Spleen (tissue), 11 donors: ENCODE results near the gene RGS17. TPM values are rescaled to one million over a fixed set of nuclear protein-coding genes. Genes with fewer than 3 reads are reported as not detected.

Experiments used
- DNase-seq: peaks from one replicate; pipeline ENCODE4 v3.0.0-alpha.2; 2020
- H3K27ac ChIP-seq, 8 donors: fragments of 200-600 bp; sonication (generic) in 7 of 8; 1 replicate in 4 of 8; 2 replicates in 4 of 8; pipeline versions ENCODE4 v1.5.0 to v1.8.0; 2016 to 2021; ENCODE audit warnings: inconsistent platforms in 4 of 8, mild to moderate bottlenecking in 4 of 8, moderate library complexity in 1 of 8
- H3K27me3 ChIP-seq, 7 donors: fragments of 200-600 bp; sonication (generic) in 6 of 7; replicated peaks in 1 of 7; 1 replicate in 4 of 7; 2 replicates in 3 of 7; pipeline versions ENCODE4 v1.5.0 to v1.8.0; 2016 to 2021; ENCODE audit warnings: inconsistent platforms in 3 of 7, mild to moderate bottlenecking in 1 of 7
- H3K36me3 ChIP-seq, 6 donors: fragments of 200-600 bp; sonication (generic) in 5 of 6; 1 replicate in 4 of 6; 2 replicates in 2 of 6; pipeline versions ENCODE4 v1.5.0 to v1.8.0; 2016 to 2021; ENCODE audit warnings: inconsistent platforms in 2 of 6
- H3K4me1 ChIP-seq, 6 donors: fragments of 200-600 bp; sonication (generic) in 5 of 6; 1 replicate in 3 of 6; 2 replicates in 3 of 6; pipeline versions ENCODE4 v1.5.0 to v1.8.0; 2016 to 2021; ENCODE audit warnings: inconsistent platforms in 3 of 6
- H3K4me3 ChIP-seq, 8 donors: fragments of 200-600 bp; sonication (generic) in 7 of 8; 1 replicate in 4 of 8; 2 replicates in 4 of 8; pipeline versions ENCODE4 v1.5.0 to v1.8.0; 2016 to 2021; ENCODE audit warnings: inconsistent platforms in 4 of 8, mild to moderate bottlenecking in 4 of 8, moderate library complexity in 2 of 8
- H3K9me3 ChIP-seq, 8 donors: fragments of 200-600 bp; sonication (generic) in 7 of 8; 1 replicate in 4 of 8; 2 replicates in 4 of 8; pipeline versions ENCODE4 v1.5.0 to v1.8.0; 2016 to 2021; ENCODE audit warnings: inconsistent platforms in 4 of 8
- CTCF ChIP-seq, 11 experiments: fragments of 200-600 bp in 7 of 11; fragments of 450-650 bp in 4 of 11; sonication (generic) in 4 of 11; IDR thresholded peaks in 8 of 11; conservative IDR thresholded peaks in 3 of 11; 1 replicate in 7 of 11; 2 replicates in 4 of 11; pipeline versions ENCODE4 v1.4.0 to v1.8.0; 2016 to 2021; ENCODE audit warnings: antibody characterized with exemption in 11 of 11, inconsistent platforms in 4 of 11, mild to moderate bottlenecking in 1 of 11
- POLR2A ChIP-seq, 3 donors: fragments of 450-650 bp; IDR thresholded peaks; one replicate each; pipeline ENCODE4 v1.5.1; 2017; ENCODE audit warnings: antibody characterized with exemption in 3 of 3, mild to moderate bottlenecking in 1 of 3
- POLR2AphosphoS5 ChIP-seq, 3 donors: sonication (generic); formaldehyde crosslinking; IDR thresholded peaks; one replicate each; pipeline ENCODE4 v1.5.1; 2017; ENCODE audit warnings: antibody characterized with exemption in 3 of 3
- WGBS, 5 donors: extraction: QIAGEN DNeasy Blood & Tissue Kit in 3 of 5; methylation state at CpG; one replicate each; pipeline versions ENCODE4 v1.1.5 to v1.1.7; 2013 to 2018; 5-methylcytosine and 5-hydroxymethylcytosine counted together
- intact Hi-C: fragments of 100-400 bp; cut with DNase I; formaldehyde crosslinking; loops from one replicate; pipeline ENCODE4 v1.15.0; 2023; ENCODE audit warnings: low total_unique reads
- polyA plus RNA-seq, 3 donors: library from polyadenylated mRNA; stranded (reverse); fragments of 200-250 nt; gene quantifications; one replicate each; pipeline ENCODE4 v1.2.1, GENCODE V29; 2013
- small RNA-seq, 4 donors: library from RNA; depleted of rRNA; stranded (forward); fragments of <200 nt; gene quantifications; one replicate each; pipeline ENCODE3, GENCODE V24; 2016
- total RNA-seq, 7 donors: library from RNA; depleted of rRNA in 3 of 7; stranded (reverse); fragments of >200 nt in 3 of 7; fragmentation: NEBNext Ultra II Directional in 4 of 7; extraction: Animal tissue kit (Norgen Biotek cat#: 25700) in 4 of 7; gene quantifications; one replicate each; pipeline versions ENCODE4 v1.1.0 to v1.2.1, GENCODE V29; 2016 to 2021
- donor health status: healthy with polysubstance abuse.
- donor health status: DM: no; HTN: no; CAD: no; lungs with moderate emphysema.
- donor health status: DM: no; HTN: no; CAD: no.
- donor health status: Bipolar disorder and iron deficiency.
- donor health status: healthy.
- donor health status: DM: no; HTN: no; CAD: no.
- donor health status: DM: yes; HTN: yes; CAD: no.

The RGS17 gene
- total and polyA plus RNA-seq, 10 donors, result 0.03 to 0.33 (median 0.07) TPM; not detected in 5

GRCh38 chr6:152959333-152959732 is 171.7 kb downstream of the RGS17 start:
- TF ChIP-seq POLR2AphosphoS5 (IDR thresholded peaks at IDR 0.05), result no peak
- TF ChIP-seq POLR2A (IDR thresholded peaks at IDR 0.05), result no peak
- no peak for TF ChIP-seq CTCF (IDR thresholded peaks at IDR 0.05 in 8 of 11, conservative IDR thresholded peaks at IDR 0.05 in 3 of 11)
- intact Hi-C loops, result no loop called here
- Histone ChIP-seq H3K27me3 (peaks cover 0 to 6% (median 0%) of the 10 kb centered on the region in 7 donors), H3K4me1 (no peaks in the 10 kb centered on the region), H3K27ac (no peak overlapping the region), H3K4me3 (no peak overlapping the region), H3K36me3 (no peaks in the 10 kb centered on the region), H3K9me3 (peaks cover 0 to 12% (median 7%) of the 10 kb centered on the region in 8 donors)
- 92 to 95% (median 94%) methylated on average over 24 of the region's 24 CpGs for WGBS, 5 donors
- DNase-seq, result no peak

GRCh38 chr6:152957796-152958195 is 173.3 kb downstream of the RGS17 start:
- 60 to 88% (median 75%) methylated on average over 1 of the region's 1 CpG for WGBS, 5 donors
- H3K27me3 ChIP-seq, result peaks cover 0 to 6% (median 0%) of the 10 kb centered on the region in 7 donors
- no peak for TF ChIP-seq POLR2A (IDR thresholded peaks at IDR 0.05)
- no peak for TF ChIP-seq CTCF (IDR thresholded peaks at IDR 0.05 in 8 of 11, conservative IDR thresholded peaks at IDR 0.05 in 3 of 11)
- no peak for TF ChIP-seq POLR2AphosphoS5 (IDR thresholded peaks at IDR 0.05)
- intact Hi-C loops, result no loop called here
- peaks cover 0 to 12% (median 7%) of the 10 kb centered on the region in 8 donors for H3K9me3 ChIP-seq
- no peaks in the 10 kb centered on the region for H3K36me3 ChIP-seq
- no peak for DNase-seq
- no peak overlapping the region for H3K4me3 ChIP-seq
- H3K4me1 ChIP-seq, result no peaks in the 10 kb centered on the region
- no peak overlapping the region for H3K27ac ChIP-seq

Small RNAs within 50 kb of the gene (small RNA-seq; reads per million reads assigned to genes)
- gene AL080276.1, result 0 reads per million in 4 donors
- 0 reads per million in 4 donors for gene RNA5SP224

Other genes starting within 250 kb of the RGS17 start
- 10 to 100 TPM in 3 of 7 donors, 1 to 10 TPM in 4; 7.0 to 15.0 (median 9.9) TPM for gene FBXO5, start 148.2 kb downstream of the RGS17 start, total RNA-seq
- gene FBXO5, start 148.2 kb downstream of the RGS17 start, polyA plus RNA-seq, result 1 to 10 TPM; 4.8 to 6.7 (median 5.4) TPM
- 10 to 100 TPM; 17.2 to 56.4 (median 28.2) TPM for gene MTRF1L, start 128.6 kb downstream of the RGS17 start, total RNA-seq
- 10 to 100 TPM in 2 of 3 donors, 1 to 10 TPM in 1; 9.6 to 20.0 (median 10.4) TPM for gene MTRF1L, start 128.6 kb downstream of the RGS17 start, polyA plus RNA-seq